ENCODE measurements around the gene NISCH.

NISCH gene

GRCh38 chr3:52523386-52524257, 68.2 kb downstream of the NISCH start:
- no peak for TF ChIP-seq CTCF (IDR thresholded peaks at IDR 0.05)

GRCh38 chr3:52524258-52524751, 68.9 kb downstream of the NISCH start:
- no peak for TF ChIP-seq CTCF (IDR thresholded peaks at IDR 0.05)

GRCh38 chr3:52524752-52525679, 69.6 kb downstream of the NISCH start:
- no peak for TF ChIP-seq CTCF (IDR thresholded peaks at IDR 0.05)

GRCh38 chr3:52525680-52526561, 70.5 kb downstream of the NISCH start:
- TF ChIP-seq CTCF (IDR thresholded peaks at IDR 0.05): no peak

- no peak for TF ChIP-seq CTCF (IDR thresholded peaks at IDR 0.05)
These were observed 71.8 kb downstream of the NISCH start for GRCh38 chr3:52527039-52527731.

- TF ChIP-seq CTCF (IDR thresholded peaks at IDR 0.05): no peak
These were observed 72.6 kb downstream of the NISCH start for GRCh38 chr3:52527732-52528585.
